Stimulated activated CD4-positive, alpha-beta T cell treated with anti-CD3 and anti-CD28 coated beads, TNF-alpha, amount 100 ng/mL, for 1 hour (primary cell): ENCODE measurements around the gene NRXN3.

Source experiments
- DNase-seq, 3 donors: peaks; one replicate each; pipeline ENCODE4 v3.0.0-alpha.2; 2020; ENCODE audit warnings: low read depth in 3 of 3, low spot score in 1 of 3

The NRXN3 gene

DNA sequence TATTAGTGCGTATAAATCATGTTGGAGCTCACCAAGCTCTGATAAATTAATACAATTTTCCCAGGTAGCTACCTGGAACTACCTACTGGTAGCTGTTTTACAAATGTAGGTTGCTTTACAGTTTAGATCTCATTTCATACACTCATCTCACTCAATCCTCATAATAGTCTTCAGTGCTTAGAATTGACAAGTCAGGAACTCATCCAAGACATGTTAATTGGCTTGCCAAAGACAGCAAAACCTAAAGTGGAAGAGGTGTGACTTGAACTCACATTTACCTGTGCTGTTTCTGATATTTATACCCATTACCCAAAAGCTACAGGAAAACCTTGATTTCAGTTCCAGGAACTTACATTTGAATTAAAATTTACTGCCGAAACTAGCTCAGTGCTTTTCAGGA lies 1744.4 kb downstream of the NRXN3 start:
- DNase-seq = no peak

DNA sequence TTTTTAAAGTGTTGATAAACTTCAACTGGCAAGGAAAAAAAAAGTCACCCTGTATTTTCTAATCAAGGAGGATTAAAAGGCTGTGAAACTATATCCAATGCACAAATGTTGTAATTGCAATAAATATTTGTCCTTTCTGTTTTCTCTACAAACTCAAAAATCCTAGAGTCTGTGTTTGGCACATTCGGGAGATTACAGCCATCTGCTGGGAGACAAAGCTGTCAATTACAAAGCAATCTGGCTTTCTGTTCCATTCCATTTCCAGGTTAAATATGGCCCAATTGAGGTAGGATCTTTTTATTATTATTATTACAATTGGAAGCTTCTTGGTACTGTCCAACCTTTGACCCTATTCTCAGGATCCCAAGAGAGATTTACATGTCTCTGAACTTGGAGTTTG lies 1745.2 kb downstream of the NRXN3 start:
- no peak for DNase-seq

DNA sequence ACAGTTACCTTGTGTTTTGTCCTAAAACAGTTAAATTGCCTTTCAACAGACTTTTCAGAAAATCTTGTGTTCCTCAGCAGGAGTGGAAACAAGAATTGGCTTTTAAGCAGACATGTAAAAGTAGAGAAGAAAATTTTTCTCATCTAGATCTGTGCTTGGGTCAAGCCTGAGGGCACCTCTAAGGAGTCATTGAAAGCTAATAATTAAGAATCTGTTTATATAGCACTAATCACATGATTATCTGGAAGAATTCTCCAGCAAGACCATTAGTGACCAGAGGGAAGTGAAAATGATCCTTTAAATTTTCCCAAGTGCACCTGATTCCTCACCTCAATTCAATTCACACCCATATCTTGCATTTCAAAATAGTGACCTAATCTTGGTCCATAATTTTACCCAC lies 1746.1 kb downstream of the NRXN3 start:
- DNase-seq = no peak

DNA sequence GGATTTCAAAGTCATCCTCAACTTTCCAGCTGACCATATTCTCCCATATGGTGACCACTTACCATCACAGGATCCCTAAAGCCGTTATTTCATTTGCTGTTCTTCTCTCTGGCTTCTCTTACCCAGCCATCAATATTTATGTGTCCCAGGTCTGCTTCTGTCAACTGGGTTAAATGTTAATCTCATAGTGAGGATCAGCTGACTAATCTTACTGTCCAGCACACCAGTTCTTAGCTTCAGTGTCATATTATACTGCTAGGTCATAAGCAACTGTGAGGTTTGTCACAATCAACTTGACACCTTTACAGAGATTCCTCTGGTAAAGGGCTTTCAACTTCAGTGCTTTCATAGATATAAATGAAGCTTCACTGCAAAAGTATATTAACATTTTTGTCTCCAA lies 1746.7 kb downstream of the NRXN3 start:
- DNase-seq = no peak
